GM10847 (cell line): ENCODE data around the gene EIF2B1.

Experiments used
- POLR2A ChIP-seq: IDR thresholded peaks from 2 replicates; pipeline ENCODE4 v1.6.1; 2011; ENCODE audit not compliant: insufficient read length; ENCODE audit errors: extremely low read depth

The EIF2B1 gene

DNA sequence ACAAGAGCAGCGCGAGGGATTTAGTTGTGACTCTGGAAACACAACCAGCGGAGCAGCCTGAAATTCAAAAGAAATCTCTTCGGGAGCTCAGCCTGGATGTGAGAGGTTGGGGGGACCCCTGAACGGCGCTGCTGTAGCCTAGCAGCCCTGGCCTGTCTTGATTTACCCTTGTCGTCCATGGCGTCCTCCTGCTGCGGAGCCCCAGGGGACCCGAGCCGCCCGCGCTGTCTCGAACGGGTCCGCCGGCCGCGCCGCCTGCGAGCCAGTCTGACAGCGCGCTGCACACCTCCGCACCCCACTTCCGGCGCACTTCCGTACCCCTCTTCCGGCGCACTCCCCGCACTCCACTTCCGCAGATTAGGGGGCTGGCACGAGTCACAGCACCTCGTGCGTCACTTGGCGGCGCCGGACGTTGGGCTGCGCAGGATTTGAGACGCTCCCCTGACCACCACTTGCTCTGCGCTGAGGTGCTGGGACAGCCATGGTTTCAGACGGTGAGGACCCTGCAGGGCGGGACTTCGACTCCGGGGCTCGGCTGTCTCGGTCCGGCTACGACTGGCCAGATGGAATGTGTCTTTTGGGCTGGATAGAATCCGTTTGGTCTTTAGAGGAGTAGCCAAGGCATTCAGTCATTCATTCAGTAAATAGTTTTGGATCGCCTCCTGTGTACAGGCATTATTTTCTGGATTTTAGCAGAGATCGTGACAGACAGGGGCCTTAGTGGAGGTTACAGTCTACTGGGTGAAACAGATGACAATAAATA, at the start of gene EIF2B1, which contains the start of gene GTF2H3:
Gene EIF2B1, minus strand, starts transcription at position 308 of the 763 bp plus-strand sequence. Its CDS starts 129 bp downstream, at position 179.
Gene GTF2H3, plus strand, starts transcription at position 451 of the 763 bp plus-strand sequence. Its CDS starts 31 bp downstream, at position 482.
- TF ChIP-seq POLR2A, result peak; percentile 98

DNA sequence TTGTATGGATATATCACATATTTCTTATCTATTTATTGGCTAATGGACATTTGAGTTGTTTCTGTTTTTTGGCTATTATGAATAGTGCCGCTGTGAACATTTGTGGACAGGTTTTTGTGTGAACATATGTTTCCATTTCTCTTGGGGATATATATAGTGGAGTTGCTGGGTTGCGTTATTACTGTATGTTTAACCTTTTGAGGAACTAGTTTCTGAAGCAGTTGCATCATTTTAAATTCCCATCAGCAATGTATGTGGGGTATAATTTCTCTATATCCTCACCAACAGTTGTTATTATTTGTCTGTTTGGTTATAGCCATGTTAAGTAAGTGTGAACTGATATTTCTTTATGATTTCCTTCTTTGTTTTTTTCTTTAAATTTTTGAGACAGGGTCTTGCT, 48.1 kb upstream of the EIF2B1 start:
- TF ChIP-seq POLR2A, result no peak

DNA sequence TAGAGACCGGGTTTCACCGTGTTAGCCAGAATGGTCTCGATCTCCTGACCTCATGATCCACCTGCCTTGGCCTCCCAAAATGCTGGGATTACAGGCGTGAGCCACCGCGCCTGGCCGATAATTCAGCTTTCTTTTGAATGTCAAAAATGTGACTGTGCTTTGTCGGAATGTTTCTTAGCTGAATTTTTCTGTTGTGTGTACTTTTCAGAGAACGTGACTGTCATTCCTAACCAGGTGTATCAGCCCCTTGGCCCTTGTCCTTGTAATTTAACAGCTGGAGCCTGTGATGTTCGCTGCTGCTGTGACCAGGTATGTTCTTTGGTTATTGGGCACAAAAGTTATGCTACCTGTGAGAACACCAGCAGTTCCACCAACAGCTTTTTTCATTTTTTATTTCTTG, 45.5 kb upstream of the EIF2B1 start:
- TF ChIP-seq POLR2A, result no peak

DNA sequence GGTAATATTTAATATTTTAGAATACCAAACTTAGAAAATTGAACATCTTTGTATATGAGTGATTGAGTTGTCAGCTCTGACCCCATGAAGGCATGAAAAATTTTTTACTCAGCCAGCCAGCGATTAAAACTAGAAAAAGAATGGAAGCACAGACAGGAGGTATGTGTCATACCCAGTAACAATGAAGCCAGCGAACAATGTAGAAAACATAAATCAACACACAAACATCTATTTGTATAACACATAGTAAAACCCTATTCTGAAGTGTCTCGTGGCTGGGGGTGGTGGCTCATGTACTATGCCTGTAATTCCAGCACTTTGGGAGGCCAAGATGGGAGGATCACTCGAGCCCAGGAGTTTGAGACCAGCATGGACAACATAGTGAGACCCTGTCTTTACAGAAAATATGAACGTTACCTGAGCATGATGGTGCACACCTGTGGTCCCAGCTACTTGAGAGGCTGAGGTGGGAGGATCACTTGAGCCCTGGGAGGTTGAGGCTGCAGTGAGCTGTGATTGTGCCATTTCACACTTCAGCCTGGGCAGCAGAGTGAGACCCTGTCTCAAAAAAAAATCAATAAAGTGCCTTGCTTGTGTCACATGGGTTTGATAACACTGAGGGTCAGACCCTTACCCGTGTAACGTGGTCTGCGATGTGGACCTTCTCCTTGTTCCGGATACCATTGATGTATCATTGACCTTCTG, 43.3 kb upstream of the EIF2B1 start:
- no peak for TF ChIP-seq POLR2A

DNA sequence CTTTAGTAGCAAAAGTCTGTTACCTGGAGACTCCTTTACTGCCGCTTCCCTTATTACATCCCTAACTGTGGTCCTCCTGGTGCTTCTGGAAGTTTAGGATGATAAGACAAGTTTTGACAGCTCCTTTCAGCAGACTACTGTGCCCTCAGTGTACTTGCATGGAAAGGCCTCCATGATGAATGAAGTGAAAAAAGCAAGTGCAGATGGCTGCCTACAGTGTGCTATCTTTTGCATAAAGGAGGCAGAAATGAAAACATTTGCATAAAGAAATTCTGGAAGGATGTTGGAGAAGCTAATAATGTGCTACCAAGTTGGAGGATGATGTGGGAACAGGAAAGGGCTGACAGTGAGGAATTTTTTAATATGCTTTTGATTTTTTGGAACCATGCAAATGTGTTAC, 42.0 kb upstream of the EIF2B1 start:
- TF ChIP-seq POLR2A, result no peak

DNA sequence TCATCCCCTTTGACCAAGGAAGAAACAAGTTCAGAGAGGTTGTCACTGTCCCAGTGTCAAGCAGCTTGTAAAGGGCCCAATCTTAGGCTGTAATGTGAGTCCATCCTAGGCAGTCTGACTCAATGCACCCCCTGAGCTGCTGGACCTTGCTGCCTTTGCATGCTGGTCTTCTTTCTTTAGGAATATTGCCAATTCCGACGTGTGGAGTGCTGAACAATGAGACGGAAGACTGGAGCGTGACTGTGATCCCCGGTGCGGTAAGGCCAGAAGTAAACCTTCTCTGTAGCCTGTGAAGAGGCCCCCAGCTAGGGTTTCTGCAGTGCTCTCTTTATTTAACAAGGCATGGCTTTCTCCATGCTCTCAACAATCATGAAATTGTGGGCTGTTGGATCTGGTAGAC, 38.4 kb upstream of the EIF2B1 start:
- no peak for TF ChIP-seq POLR2A

DNA sequence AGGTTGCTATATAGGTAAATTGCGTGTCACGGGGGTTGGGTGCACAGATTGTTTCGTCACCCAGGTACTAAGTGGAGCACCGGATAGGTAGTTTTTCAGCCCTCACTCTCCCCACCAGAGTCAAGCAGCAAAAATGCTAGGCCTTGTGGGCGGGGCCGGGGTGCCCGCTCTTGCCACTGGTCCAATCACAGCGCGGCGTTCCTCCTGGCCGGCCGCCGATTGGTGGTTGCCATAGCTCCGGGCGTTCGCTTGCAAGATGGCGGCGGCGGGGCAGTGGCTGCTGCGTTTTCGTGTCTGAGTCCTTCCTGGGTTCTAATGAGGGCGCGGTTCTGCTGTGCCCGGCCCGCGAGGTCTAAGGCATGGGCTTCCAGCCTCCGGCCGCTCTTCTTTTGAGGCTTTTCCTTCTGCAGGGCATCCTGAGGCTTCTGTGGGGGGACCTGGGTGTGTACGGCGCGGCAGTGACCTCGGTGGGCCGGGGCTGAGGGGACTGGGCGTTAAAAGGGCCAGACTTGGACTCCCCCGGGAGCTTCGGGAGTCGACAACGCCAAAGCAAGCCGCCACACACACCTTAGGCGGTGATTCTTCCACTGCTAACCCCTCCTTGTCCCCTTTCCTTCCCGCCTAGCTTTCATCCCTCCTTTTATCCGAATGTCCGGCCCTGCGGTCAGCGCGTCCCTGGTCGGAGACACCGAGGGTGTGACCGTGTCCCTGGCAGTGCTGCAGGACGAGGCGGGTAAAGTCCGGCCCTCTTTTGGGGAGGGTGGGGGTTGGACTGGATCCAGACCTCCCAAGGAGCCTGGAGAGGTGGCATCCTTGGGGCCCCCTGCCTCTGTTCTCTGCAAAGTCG, 37.6 kb upstream of the EIF2B1 start, which contains the start of gene TCTN2:
Gene TCTN2, plus strand, starts transcription at position 232 of the 847 bp plus-strand sequence. Its CDS starts 128 bp downstream, at position 360.
- TF ChIP-seq POLR2A, result no peak

DNA sequence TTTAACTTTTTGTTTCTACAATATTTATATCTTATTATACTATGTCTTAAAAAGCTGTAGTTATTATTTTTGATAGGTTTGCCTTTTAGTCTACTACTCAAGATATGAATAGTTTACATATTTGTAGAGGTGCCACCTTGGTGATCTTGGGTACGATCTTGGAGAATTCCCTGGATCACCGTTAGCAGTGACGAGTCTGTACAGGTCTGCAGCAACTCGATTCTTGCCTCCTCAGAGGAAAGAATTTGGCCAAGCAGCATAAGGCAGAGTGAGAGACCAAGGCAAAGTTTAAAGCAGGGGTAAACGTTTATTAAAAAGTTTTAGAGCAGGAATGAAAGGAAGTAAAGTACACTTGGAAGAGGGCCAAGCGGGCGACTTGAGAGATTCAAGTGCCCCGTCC, 34.3 kb upstream of the EIF2B1 start:
- no peak for TF ChIP-seq POLR2A

DNA sequence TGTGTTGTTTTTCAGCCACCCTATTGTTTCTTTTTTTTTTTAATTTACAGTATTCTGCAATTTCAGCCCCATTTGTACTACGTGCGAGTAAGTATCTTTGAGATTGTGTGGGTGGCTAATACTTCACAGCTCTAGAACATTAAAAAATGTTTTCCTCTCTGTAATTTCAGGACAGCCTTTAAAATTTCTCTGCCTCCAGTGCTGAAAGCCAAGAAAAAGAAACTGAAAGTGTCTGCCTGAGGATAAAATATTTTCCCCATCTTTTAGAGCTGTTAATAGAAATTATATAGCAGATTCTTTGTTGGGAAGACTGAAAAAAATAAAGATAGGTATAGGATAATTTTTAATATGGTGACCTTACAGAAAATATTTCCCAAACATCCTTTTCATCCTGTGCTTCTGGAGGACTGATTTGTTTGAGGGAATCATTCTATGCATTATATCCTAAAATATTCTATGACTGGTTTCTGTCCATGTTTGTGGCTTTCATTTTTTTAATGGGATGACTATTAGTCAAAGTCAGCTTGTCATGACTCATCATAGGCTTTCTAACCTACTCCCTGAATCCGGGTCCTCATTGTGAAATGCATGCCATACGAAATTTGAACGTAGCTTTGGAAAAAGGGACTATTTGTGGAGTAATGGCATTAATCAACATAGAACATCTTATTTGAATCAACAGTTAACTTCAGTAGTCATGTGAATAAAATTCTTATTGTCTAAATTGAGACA, 26.7 kb upstream of the EIF2B1 start:
- TF ChIP-seq POLR2A, result no peak

DNA sequence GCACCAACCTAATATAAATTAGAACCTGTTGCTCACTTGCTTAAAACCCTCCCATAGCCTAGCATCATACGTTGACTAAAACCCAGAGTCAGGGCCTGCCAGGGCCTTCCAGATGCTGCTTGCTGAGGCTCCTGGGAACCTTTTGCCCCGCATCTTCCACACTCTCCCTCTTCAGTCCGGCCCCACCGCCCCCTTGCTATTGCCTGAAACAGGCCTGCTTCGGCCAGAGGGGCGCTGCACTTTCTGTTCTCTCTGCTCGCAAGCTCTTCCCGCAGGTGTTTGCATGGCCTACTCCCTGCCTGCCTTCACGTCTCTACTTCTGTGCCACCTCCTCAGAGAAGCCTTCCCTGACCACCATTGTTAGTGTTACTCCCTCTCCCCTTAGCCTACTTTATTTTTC, 23.7 kb upstream of the EIF2B1 start:
- no peak for TF ChIP-seq POLR2A

DNA sequence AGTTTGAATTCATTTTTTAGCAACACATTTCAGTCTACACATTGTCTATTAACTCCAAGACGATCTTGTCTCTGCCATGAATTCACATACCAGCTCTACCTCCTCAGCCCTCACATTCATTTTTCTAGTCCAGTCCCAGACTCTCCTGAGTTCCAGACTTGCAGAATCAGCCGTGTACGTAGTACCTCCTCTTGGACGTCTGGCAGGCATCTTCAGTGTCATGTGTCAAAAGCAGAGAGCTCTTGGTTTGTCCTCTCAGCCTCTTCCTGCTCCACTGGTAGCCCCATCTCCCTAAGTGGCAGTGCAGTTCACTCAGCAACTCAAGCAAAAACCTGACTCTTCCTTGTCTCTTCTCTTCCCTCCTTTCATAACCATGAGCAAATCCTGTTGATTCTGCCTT, 22.9 kb upstream of the EIF2B1 start:
- TF ChIP-seq POLR2A, result no peak

DNA sequence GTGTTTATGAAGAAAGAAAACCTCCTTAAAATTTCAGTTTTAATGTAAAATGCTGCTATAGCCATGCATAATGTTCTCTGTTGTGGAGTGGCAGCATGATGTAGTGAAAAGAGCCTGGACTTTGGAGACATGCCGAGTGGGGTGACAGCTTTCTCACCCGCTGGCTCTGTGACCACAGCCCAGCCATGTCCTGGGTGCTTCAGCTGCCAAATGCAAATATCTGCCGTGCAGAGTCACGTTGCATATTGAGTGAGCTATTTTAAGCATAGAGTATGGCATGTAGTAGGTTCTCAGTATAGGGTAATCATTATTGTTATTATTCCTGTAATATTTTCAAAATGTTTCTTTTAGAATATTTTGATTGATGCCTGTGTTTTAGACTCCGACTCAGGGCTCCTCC, 21.9 kb upstream of the EIF2B1 start:
- no peak for TF ChIP-seq POLR2A

DNA sequence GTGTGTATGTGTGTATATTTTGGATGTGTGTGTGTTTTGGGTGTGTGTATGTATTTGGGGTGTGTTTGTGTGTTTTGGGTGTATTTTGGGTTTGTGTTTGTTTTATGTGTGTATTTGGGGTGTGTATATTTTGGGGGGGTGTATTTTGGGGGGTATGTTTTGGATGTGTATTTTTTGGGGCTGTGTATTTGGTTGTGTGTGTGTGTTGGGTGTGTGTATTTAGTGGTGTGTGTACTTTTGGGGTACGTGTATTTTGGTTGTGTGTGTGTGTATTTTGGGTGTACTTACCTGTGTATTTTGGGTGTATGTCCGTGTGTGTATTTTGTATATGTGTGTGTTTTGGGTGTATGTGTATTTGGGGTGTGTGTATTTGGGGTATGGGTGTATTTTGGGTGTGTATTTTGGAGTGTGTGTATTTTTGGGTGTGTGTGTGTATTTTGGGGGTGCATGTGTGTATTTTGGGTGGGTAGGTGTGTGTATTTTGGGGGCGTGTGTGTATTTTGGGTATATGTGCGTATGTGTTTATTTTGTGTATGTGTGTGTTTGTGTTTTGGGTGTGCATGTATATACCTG, 20.7 kb upstream of the EIF2B1 start:
- TF ChIP-seq POLR2A, result no peak

DNA sequence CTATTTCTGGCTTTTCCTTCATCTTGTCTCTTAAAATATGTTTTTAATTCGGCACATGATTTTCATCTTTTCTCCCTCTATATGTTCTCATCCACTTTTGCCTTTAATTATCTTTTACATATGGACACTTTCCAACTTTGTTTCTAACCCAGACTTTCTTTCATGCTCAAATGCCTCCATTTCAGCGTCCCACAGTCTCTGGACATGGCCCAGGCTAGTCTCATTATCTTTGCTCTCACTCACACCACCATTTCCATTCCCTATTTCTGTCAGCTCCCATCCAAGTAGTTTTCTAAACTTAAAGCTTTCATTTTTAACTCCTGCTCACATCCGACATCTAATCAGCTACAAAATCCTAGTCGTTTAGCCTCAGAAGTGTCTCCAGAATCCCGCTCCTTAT, 14.9 kb upstream of the EIF2B1 start:
- no peak for TF ChIP-seq POLR2A
